AG04449 (cell line): ENCODE measurements around the gene SRP68.

Experiments used
- CTCF ChIA-PET: fragments of 350-600 bp; formaldehyde crosslinking; extraction: SDS; loops from one replicate; lab custom pipeline; 2021; ENCODE audit warnings: antibody characterized with exemption; lab: Yijun Ruan, JAX
- POLR2A ChIA-PET: fragments of 400-600, 350-600 bp; formaldehyde crosslinking; extraction: SDS; loops from one replicate; lab custom pipeline; 2020; ENCODE audit warnings: antibody characterized with exemption, inconsistent platforms; lab: Yijun Ruan, JAX
- DNase-seq: peaks from one replicate; pipeline ENCODE4 v3.0.0-alpha.2; 2010; ENCODE audit warnings: low read depth, low spot score
- H3K4me3 ChIP-seq: 2 replicates; pipeline ENCODE4 v1.5.1; 2011; ENCODE audit warnings: low read depth, mild to moderate bottlenecking, control low read depth, low read length
- TF ChIP-seq, protein P1 (sequence below): IDR thresholded peaks from one replicate; pipeline ENCODE4 v1.5.1; 2011; ENCODE audit warnings: mild to moderate bottlenecking, moderate library complexity, low read length, control low read depth, inconsistent platforms; ENCODE audit not compliant: insufficient read depth; ENCODE audit errors: missing control alignments

The SRP68 gene

GRCh38 chr17:76072148-76072858 lies at the start of gene SRP68:
Gene SRP68, minus strand, starts transcription at chr17:76072517. Its CDS starts 26 bp downstream, at chr17:76072491.
- peak within 1 kb of the TSS; percentile 91 for H3K4me3 ChIP-seq
- ChIA-PET CTCF (interaction anchor here (1.0 to 1.5 kb wide), 2 partner anchors 58 to 208 kb away, joined by 3 to 4 read pairs; no protein-coding TSS in a partner anchor), POLR2A (interaction anchor here (1.0 kb wide), 1 partner anchor 37 kb away, joined by 3 read pairs; no protein-coding TSS in a partner anchor)
- DNase-seq, result peak; percentile 64
- TF ChIP-seq, protein P1, sequence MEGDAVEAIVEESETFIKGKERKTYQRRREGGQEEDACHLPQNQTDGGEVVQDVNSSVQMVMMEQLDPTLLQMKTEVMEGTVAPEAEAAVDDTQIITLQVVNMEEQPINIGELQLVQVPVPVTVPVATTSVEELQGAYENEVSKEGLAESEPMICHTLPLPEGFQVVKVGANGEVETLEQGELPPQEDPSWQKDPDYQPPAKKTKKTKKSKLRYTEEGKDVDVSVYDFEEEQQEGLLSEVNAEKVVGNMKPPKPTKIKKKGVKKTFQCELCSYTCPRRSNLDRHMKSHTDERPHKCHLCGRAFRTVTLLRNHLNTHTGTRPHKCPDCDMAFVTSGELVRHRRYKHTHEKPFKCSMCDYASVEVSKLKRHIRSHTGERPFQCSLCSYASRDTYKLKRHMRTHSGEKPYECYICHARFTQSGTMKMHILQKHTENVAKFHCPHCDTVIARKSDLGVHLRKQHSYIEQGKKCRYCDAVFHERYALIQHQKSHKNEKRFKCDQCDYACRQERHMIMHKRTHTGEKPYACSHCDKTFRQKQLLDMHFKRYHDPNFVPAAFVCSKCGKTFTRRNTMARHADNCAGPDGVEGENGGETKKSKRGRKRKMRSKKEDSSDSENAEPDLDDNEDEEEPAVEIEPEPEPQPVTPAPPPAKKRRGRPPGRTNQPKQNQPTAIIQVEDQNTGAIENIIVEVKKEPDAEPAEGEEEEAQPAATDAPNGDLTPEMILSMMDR, result no peak

- POLR2A ChIA-PET, result interaction anchor here (0.6 kb wide), 1 partner anchor 158 kb away, joined by 3 read pairs; no protein-coding TSS in a partner anchor
- TF ChIP-seq, protein P1, result no peak
- CTCF ChIA-PET, result interaction anchor here (0.5 to 13.3 kb wide), 34 partner anchors 8 to 263 kb away, joined by 3 to 292 read pairs (median 4); partner anchors contain the start of genes EXOC7, FOXJ1 and RNF157
- no peak for DNase-seq
- peak overlapping the region; percentile 23 for H3K4me3 ChIP-seq
Observed at GRCh38 chr17:76121932-76122430, 49.7 kb upstream of the SRP68 start.

DNA sequence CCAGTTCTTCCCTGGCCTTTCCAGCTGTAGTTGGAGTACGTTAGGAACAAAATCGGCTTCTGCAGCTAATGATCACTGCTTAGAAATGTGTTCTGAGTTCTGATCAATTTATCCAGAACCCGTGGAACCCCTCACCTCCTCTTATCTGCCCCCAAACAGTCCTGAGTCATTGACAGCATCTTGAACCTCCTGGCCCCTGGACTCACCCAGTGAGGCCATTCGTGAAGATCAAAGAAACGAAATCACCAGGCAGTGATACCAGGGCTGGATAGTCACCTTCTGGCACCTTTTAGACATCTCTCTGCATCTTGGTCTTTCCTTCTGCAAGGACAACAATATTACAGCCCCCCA lies 48.3 kb upstream of the SRP68 start:
- CTCF ChIA-PET, result interaction anchor here (0.5 to 13.3 kb wide), 24 partner anchors 9 to 288 kb away, joined by 3 to 292 read pairs (median 7); partner anchors contain the start of gene EXOC7
- POLR2A ChIA-PET, result no interaction called here
- H3K4me3 ChIP-seq, result no peak overlapping the region
- TF ChIP-seq, protein P1, result no peak
- no peak for DNase-seq

- TF ChIP-seq, protein P1, result no peak
- ChIA-PET POLR2A (no interaction called here), CTCF (interaction anchor here (0.6 to 13.3 kb wide), 17 partner anchors 9 to 289 kb away, joined by 3 to 292 read pairs (median 8); partner anchors contain the start of genes EXOC7 and FOXJ1)
- no peak overlapping the region for H3K4me3 ChIP-seq
- no peak for DNase-seq
Observed at GRCh38 chr17:76119409-76120371, 47.4 kb upstream of the SRP68 start.

- no peak overlapping the region for H3K4me3 ChIP-seq
- no peak for DNase-seq
- CTCF ChIA-PET, result interaction anchor here (13.3 kb wide), 1 partner anchor 167 kb away, joined by 292 read pairs; no protein-coding TSS in a partner anchor
- TF ChIP-seq, protein P1, result no peak
- POLR2A ChIA-PET, result no interaction called here
Observed at GRCh38 chr17:76115138-76115754, 42.9 kb upstream of the SRP68 start.
